Measurements from ENCODE around the gene F10.

DNA sequence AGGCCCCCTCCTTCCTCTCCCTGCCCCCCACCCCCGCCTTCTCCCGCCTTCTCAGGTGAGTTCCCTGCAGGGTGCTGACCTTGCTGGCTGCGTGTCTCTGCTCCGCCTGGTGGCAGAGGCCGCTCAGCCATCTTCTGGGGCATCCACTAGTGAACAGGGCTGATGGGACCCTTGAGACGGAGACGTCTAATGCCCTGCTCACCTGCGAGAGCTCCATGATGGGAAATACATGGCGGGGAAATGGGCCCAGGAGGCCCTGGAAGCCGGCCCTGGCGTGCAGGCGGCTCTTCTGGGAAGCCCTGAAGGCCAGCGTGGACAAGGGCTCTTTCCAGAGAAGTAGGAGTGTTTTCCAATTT lies 32.2 kb upstream of the F10 start:
- no peak for TF ChIP-seq POLR2AphosphoS5 (IDR thresholded peaks at IDR 0.05; ENCODE audit: insufficient read depth, low read depth, low read length)
- TF ChIP-seq, protein P1, sequence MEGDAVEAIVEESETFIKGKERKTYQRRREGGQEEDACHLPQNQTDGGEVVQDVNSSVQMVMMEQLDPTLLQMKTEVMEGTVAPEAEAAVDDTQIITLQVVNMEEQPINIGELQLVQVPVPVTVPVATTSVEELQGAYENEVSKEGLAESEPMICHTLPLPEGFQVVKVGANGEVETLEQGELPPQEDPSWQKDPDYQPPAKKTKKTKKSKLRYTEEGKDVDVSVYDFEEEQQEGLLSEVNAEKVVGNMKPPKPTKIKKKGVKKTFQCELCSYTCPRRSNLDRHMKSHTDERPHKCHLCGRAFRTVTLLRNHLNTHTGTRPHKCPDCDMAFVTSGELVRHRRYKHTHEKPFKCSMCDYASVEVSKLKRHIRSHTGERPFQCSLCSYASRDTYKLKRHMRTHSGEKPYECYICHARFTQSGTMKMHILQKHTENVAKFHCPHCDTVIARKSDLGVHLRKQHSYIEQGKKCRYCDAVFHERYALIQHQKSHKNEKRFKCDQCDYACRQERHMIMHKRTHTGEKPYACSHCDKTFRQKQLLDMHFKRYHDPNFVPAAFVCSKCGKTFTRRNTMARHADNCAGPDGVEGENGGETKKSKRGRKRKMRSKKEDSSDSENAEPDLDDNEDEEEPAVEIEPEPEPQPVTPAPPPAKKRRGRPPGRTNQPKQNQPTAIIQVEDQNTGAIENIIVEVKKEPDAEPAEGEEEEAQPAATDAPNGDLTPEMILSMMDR (IDR thresholded peaks at IDR 0.05; ENCODE audit: extremely low read depth in 1 of 2, insufficient read depth in 1 of 2, low read depth in 1 of 2, low read length in 2 of 2), result no peak
- TF ChIP-seq POLR2A (IDR thresholded peaks at IDR 0.05; ENCODE audit: low read depth, low read length), result no peak
- TF ChIP-seq EZH2 (IDR thresholded peaks at IDR 0.05; ENCODE audit: borderline replicate concordance, low read depth, low read length, severe bottlenecking), result no peak
- TF ChIP-seq JUN (IDR thresholded peaks at IDR 0.05; ENCODE audit: borderline replicate concordance, insufficient read depth, insufficient read length, low read depth), result no peak
- TF ChIP-seq FOS (IDR thresholded peaks at IDR 0.05; ENCODE audit: borderline replicate concordance, insufficient read depth, low read length), result no peak
- TF ChIP-seq, protein P2, sequence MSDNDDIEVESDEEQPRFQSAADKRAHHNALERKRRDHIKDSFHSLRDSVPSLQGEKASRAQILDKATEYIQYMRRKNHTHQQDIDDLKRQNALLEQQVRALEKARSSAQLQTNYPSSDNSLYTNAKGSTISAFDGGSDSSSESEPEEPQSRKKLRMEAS (IDR thresholded peaks at IDR 0.05; ENCODE audit: insufficient read depth, insufficient read length), result no peak

Measured in endothelial cell of umbilical vein (primary cell).